CD4-positive, alpha-beta T cell treated with Interleukin-17A for 4 hours (primary cell): ENCODE data around the gene COL6A1.
"Not testable (repeated sequence)": the region's sequence is repeated elsewhere in the genome, so short reads cannot be mapped to it uniquely, and the experiment has no call there.

Experiments
- DNase-seq: peaks from one replicate; pipeline ENCODE4 v3.0.0-alpha.2; 2020; ENCODE audit warnings: mixed read lengths

COL6A1 gene

GRCh38 chr21:45969921-45970673 is 11.5 kb upstream of the COL6A1 start:
- DNase-seq = no peak

- peak; percentile 62 for DNase-seq
Measured at GRCh38 chr21:45970674-45971615, 10.6 kb upstream of the COL6A1 start.

- DNase-seq = no peak
Measured at GRCh38 chr21:45971616-45972352, 9.8 kb upstream of the COL6A1 start.

- no peak for DNase-seq
Measured at GRCh38 chr21:45972353-45972715, 9.2 kb upstream of the COL6A1 start.

- no peak for DNase-seq
Measured at GRCh38 chr21:45972716-45973474, 8.7 kb upstream of the COL6A1 start.

GRCh38 chr21:45973475-45974072 is 8.0 kb upstream of the COL6A1 start:
- DNase-seq = peak; percentile 82

- peak; percentile 42 for DNase-seq
Measured at GRCh38 chr21:45974073-45975019, 7.2 kb upstream of the COL6A1 start.

GRCh38 chr21:45975020-45975666 is 6.4 kb upstream of the COL6A1 start:
- no peak for DNase-seq

GRCh38 chr21:45975667-45976409 is 5.7 kb upstream of the COL6A1 start:
- DNase-seq = not testable (repeated sequence)

- no peak for DNase-seq
Measured at GRCh38 chr21:45976701-45977311, 4.8 kb upstream of the COL6A1 start.

- DNase-seq = no peak
Measured at GRCh38 chr21:45977396-45977795, 4.2 kb upstream of the COL6A1 start.

GRCh38 chr21:45979141-45979631 is 2.4 kb upstream of the COL6A1 start:
- DNase-seq = no peak

- DNase-seq = no peak
Measured at GRCh38 chr21:45979651-45980050, 1.9 kb upstream of the COL6A1 start.

- DNase-seq = no peak
Measured at GRCh38 chr21:45980271-45980670, 1.3 kb upstream of the COL6A1 start.

- no peak for DNase-seq
Measured at GRCh38 chr21:45980697-45981096, 873 bp upstream of the COL6A1 start.

- no peak for DNase-seq
Measured at GRCh38 chr21:45982092-45982757, 655 bp downstream of the COL6A1 start.

- no peak for DNase-seq
Measured at GRCh38 chr21:45982758-45983648, 1.4 kb downstream of the COL6A1 start.
